GM11168 (cell line): ENCODE data around the gene IL6R.

Source experiments
- in situ Hi-C: fragments of 300-500 bp; cut with MboI; formaldehyde crosslinking; loops from one replicate; pipeline ENCODE4 v1.12.0; 2022; ENCODE audit warnings: low sequenced_read_pairs; ENCODE audit not compliant: unreplicated experiment

The IL6R gene

DNA sequence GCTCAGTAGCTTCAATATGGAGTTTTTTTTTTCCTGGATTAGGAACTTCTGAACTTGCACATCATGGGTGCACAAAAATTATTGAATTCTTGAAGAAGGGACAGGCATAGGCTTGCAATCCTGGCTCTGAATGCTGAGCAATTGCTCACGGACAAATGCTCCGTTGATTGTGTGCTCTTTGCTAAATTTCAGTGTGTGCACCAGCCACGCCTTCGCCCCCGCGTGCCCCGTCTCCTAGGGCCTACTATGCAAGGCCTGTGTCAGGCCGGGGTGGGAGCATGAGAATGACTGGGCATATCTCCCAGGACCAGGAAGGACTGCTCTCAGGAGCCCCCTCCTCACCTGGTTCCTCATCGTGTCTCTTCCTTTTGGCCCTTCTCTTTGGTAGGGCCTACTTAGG is 17.4 kb downstream of the IL6R start:
- in situ Hi-C loops, result no loop called here

DNA sequence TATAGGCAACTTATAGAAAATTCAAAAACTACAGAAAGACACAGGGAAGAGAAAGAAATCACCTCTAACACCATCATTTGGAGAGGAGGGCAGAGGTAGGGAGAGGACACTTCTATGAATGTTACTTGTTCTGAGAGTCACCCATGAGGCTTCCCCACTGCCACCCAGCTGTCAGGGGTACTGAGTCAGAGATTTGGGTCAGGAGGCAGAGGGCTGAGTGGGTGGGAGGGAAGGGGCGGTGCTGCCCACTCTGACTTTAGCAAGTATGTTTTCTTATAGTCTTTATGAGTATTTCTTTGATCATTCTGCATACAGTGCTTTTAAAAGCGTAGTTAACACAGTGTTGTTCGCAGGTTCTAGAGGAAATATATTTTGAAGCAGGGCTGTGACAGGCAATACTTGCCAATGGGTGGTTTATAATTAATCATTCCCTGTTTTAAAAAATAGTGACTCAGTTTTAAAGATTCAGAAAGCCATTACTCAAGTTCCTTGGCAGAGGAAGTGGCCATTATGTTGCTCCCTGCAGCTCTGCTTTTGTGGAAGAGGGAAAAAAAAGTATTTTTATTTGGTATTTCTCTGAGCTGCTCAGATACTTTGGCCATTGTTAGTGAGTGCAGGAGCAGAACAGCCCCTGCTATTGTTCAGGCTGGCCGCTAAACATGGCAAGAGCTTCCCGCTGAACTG is 18.3 kb downstream of the IL6R start:
- in situ Hi-C loops, result no loop called here

DNA sequence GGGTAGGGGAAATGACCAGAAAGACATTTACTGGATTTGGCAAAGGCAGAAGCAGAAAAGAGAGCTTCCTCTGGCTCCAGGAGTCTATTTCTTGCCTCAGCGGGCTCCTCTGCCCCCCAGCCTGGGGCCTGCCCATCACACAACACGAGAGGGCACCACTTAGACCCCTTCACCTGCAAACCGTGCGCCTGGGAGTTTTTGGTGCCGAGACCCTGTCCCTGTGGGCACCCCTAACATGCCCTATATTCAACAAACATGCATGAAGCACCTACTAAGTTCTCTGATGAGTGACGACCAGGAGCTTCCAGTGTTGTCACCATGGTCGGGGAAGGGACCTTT is 18.8 kb downstream of the IL6R start:
- in situ Hi-C loops, result no loop called here

DNA sequence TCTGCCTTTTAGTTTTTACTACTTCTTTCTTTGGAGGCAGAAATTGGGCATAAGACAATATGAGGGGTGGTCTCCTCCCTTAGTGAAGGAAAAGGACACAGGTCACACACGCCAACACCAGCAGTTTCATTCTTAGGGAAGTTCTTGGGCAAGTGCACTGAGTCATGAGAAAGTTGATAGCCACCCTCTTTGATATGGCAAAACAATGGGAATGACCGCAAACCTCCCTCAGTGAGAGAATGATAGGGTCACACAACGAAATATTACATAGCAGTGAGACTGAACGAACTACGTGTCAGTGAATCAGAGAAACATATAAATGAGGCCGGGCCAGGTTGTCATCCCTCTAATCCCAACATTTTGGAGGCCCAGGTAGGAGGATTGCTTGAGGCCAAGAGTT is 20.0 kb downstream of the IL6R start:
- in situ Hi-C loops, result no loop called here

DNA sequence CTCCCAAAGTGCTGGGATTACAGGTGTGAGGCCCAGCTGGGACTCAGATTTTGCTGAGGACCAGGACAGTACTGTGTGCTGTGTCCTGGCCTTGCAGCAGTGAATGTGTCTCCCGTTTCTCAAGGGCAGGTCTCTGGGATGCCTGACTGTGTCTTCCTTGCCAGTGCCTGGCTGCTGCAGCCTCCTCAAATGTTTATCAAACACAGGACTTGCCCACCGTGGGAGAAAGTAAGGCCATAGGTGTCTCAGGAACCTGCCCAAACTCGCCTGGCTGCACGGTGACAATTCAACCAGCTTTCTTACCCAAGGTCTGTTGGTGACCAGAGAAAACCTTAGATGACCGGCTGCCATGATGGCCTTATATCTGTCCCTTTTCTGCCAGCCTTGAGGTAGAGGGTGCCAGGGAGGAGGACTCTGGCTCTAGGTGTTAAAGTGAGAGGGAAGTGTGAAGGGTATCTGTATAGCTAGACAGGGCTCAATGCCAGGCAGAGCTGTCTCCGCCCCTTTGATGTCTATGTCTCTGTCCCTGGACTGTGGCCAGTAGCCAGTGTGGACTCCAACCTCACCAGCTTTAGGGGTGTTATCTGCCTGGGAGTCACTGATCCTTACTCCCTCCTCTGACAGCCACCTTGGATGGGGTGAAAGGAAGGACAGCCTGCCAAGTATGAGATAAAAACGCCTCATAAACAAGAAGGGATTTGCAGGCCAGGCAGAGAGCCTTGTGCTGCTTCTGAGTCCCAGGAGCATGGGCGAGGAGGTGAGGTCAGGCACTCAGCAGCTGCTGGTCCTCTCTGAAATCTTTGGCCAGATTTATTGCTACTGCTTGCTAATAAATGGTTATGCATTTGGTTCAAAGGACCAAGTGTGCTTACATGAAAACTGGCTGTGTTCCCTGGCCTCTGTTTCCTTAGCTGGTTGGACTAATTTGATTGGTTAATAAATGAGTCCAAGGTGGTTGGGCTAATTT is 22.3 kb downstream of the IL6R start:
- in situ Hi-C loops, result no loop called here

DNA sequence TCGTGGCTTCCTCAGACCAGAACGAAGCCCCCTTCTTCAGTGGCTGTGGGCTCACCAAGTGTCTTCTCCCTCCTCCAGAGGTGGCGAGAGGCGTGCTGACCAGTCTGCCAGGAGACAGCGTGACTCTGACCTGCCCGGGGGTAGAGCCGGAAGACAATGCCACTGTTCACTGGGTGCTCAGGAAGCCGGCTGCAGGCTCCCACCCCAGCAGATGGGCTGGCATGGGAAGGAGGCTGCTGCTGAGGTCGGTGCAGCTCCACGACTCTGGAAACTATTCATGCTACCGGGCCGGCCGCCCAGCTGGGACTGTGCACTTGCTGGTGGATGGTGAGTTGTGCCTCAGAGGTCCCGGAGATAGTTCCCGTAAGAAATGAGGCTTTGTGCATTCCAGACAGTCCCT is 24.0 kb downstream of the IL6R start:
- in situ Hi-C loops, result no loop called here

DNA sequence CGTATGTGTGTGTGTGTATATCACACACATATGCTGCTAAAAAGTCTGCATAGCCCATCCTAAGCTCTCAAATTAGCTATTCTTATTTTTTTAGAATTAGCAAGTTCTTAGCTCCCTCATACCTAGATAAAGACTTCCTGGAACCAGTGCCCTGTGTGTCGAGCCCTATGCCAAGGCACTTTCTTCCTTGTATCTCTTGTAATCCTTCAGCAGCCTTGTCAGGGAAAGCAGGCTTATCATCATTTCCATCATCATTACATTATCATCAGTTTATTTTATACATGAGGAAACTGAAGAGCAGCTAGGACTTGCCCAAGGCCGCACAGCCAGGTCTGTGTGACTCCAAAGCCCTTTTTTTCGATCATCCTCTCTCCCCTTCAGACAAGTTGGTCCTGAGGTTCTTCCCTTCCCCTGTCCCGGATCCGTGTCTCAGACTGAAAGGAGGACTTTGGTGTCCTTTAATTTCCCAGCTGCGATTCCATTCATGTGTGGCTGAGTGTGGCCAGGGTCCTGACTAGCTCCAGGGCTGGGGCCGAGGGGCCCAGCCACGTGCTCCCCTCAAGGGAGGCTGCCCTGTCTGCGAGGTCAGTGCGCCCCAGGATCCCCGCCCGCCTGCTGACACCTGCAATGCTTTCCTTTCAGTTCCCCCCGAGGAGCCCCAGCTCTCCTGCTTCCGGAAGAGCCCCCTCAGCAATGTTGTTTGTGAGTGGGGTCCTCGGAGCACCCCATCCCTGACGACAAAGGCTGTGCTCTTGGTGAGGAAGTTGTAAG is 24.9 kb downstream of the IL6R start:
- in situ Hi-C loops, result no loop called here

DNA sequence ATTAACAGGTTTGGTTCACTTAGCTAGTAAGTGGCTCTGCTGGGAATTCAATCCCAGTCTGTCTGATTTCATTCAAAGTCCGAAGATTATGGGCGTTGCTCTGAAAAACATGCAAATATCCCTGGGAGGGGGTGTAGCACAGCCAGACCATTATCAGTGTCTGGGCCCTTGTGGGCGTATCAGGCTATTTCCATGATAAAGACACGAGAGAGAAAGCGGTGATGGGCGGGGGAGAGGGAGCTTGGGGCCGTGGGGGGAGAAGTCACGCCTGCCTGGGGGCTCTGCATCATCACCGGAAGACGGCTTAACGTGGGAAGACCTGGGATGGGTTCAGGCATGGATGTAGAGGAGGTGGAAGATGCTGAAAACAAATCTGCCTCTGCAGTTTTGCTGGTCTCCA is 25.8 kb downstream of the IL6R start:
- in situ Hi-C loops, result no loop called here

DNA sequence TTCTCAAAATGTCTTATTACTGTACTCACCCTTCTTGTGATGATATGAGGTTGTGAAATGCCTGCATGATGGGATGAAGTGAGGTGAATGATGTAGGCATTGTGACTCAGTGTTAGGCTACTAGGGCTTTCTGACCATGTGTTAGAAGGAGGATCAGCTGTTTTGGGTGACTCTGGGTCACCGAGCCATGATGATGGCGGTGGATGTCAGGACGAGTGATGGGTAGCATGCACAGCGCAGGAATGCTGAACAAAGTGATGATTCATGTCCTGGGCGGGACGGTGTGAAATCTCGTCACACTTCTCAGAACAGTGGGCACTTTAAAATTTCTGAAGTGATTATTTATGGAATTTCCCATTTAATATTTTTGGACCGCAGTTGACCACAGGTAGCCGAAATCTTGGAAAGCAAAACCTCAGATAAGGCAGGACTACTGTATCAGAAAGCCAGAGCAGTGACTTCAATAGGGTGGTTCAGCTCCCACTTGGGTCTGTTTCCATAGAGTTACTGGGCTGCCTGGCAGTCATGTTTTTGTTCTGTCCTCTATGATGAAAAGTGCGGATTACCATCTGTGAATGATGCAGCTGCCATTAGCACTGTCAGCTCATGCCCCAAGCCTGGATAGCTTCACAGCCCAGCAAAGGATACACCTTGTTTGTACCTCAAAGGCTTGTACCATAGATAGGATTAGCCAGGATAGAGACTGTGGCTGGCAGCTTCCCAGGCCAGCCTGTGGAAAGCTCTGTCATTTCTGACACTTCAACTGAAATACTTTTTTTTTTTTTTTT is 26.6 kb downstream of the IL6R start:
- in situ Hi-C loops, result no loop called here

DNA sequence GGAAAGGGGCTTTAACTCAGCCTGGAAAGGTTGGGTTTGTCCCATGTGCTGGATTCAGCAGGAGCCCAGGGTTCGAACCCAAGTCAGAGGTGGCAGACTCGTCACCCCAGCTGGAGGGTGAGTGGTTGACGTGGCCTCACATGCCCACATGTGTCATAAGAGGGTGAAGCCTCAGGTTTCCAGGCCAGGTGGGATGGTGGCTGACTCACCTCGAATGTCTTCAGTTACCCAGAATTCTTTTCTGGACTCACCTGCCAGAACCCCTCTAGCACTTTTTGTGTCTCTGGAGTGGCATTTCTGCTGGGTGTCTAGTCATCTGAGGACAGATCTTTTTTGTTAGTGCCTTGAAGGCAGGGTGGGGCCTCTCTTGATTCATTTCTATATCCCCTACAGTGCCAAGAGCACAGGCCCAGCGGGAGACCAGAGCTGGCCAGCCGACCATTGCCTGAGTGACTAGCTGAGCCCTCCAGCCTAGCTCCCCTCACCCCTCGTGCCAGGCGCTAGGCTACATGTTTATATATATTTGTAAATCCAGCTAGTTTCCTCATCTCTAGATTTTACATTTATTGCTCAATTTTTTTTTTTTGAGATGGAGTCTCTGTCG is 28.1 kb downstream of the IL6R start:
- in situ Hi-C loops, result no loop called here

DNA sequence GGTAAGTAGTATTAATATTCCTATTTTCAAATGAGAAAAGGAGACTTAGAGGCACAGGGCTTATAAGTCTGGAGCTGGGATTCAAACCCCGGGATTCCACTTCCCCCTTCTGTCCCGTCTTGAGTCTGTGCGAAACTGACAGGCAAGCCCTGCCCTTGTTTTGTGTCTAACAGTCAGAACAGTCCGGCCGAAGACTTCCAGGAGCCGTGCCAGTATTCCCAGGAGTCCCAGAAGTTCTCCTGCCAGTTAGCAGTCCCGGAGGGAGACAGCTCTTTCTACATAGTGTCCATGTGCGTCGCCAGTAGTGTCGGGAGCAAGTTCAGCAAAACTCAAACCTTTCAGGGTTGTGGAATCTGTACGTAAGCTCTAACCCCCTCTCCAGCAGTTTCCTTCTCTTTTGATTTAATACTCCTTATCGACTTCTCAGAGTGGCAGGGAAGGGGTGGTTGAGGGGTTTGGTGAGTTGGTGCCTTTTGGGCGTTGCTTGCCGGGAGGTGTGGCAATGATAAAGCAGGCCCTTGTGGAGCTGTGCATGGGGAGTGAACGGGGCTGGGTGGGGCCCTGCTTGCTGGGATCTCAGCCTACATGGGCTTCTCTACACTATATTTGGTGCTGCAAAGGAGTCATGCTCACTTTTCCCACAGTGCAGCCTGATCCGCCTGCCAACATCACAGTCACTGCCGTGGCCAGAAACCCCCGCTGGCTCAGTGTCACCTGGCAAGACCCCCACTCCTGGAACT is 29.4 kb downstream of the IL6R start:
- in situ Hi-C loops, result no loop called here

DNA sequence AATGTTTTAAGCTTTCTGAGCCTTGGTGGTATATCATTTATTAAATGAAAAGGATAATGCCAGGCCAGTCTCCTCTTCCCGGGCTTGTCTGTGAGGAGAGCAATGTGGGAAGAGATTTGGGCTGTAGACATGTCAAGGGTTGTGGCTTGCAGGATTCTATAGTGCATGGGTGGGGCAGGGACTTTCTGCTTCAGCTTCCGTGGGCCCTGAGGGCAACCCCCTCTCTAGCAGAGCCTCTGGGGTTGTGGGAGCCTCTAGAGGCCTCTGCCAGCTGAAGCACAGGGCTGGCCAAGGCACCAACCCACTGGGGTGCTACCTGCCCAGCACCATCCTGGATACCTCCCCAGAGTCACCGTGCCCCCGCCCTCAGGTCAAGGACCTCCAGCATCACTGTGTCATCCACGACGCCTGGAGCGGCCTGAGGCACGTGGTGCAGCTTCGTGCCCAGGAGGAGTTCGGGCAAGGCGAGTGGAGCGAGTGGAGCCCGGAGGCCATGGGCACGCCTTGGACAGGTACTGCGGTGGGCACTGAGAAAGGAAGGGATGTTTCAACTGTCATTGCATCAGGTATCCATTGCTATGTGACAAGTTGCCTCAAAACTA is 30.6 kb downstream of the IL6R start:
- in situ Hi-C loops, result no loop called here

DNA sequence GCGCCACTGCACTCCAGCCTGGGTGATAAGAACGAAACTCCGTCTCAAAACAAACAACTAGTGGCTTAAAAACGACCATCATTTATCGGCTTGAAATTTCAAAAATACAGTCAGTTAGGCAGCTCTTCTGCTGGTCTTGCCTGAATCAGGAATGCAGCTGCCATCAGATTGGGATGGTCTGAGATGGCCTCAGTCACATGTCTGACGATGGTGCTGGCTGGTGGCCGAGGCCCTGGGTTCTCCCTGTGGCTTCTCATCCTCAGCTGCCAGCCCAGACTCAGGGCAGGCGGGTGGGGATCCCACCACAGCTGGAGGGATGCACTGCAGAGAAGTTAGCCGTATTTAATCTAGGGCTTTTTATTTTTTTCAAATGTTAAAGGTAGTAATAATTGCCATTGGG is 31.3 kb downstream of the IL6R start:
- in situ Hi-C loops, result no loop called here

DNA sequence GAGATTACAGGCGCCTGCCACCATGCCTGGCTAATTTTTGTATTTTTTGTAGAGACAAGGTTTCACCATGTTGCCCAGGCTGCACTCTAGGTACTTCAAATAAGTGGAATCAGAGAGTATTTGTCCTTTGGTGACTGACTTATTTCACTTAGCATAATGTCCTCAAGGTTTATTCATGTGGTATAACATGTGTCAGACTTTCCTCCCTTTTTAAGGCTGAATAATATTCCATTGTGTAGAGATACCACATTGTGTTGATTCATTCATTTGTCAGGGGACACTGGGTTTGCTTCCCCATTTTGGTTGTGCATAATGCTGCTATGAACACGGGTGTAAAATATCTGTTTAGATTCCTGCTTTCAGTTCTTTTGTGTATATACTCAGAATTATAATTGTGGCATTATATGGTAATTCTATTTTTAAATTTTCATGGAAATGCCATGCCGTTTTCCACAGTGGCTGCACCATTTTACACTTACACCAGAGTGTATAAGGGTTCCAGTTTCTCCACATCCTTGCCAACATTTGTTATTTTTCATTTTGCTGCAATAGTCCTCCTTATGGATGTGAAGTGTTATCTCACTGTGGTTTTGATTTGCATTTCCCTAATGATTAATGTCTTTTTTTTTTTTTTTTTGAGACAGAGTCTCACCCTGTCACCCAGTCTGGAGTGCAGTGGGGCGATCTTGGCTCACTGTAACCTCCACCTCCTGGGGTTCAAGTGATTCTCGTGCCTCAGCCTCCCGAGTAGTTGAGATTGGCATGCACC is 35.1 kb downstream of the IL6R start:
- in situ Hi-C loops, result no loop called here

DNA sequence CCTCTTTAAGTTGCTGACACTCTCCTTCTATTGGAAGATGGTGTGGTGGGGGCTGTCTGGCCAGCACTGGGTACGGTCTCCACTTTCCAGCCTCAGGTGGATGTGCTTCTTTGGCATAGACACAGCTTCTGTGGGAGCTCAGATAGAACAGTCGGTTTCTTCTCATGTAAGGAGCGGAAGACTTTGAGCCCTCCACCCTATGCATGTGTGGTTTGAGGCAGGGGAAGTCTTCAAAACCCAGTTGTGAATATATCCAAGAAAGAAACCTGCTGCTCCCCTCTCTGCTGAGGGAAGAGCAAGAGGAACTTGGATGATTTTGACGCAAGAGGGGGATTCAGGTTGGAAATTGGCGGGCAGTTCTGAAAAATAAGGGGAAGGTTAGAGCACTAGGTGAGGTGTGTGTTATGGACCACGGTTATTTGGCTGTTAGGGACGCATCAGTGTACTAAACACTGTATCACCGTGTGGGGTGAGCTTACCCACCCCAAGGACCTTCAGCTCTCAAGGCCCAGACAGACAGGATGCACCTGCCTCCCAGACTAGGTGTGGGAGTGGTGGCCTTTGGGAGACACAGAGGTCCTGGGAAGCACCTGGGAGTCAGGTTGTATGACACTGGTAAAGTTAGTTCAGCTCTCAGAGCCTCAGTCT is 36.2 kb downstream of the IL6R start:
- in situ Hi-C loops, result no loop called here

DNA sequence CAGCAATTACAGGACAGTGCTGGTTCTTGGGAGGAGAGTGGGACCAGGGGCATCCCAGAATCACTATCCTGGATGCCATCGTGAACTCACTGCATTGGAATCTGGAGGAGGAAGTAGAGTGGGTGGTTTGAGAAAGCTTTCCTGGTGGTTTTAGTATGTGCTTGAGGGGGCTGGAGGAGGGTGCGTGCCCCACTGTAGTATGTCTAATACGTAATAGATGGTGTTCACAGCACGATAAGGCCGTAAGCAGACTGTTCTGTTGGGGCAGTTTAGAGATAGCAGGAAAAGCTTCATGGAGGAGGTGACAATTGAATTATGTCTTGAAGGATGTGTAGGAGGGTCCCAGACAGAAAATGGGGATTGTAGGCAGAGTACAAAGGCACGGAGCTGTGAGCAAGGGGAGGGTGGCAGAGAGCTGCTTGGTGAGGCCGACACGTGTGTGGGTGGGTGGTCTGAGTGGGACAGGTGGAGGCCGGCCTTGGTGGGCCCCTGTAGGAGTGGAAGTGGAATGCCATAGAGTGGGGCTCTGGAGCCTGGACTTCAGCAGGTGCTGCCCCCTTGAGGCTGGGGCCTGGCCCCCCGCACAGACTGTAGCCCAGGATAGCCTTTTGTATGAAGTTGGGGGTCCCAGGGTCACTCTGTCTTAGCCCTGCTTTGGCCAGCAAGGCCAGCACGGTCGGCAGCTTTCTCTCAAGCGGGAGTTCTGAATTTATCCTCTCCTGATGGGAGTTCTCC is 37.0 kb downstream of the IL6R start:
- in situ Hi-C loops, result no loop called here
